Measurements from ENCODE around the gene PLCL1.

DNA sequence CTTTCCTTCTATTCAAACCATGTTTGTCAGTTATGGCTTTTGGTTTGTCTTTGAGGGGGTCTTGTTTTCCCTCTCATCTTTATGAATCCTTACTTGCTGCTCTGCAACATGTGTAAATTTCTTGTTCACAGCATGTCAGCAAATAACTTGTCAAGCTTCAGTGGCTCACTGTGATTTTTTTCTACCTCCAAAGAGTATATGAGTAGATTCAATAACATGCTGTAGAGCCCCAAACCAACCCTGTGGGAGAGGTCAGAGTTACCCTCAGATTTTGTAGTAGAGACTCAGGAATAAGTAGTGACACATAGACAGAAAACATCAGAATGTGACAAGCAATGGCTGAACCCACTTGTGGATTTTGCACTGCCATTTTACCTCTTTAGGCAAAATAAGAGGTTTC, 121.6 kb downstream of the PLCL1 start:
- no peak for TF ChIP-seq EZH2 (IDR thresholded peaks at IDR 0.05)
- TF ChIP-seq POLR2AphosphoS5 (IDR thresholded peaks at IDR 0.05; ENCODE audit: borderline replicate concordance, low read depth, low read length) = no peak
- no peak for TF ChIP-seq FOXP2 (optimal IDR thresholded peaks at IDR 0.05; ENCODE audit: control extremely low read depth, extremely low read length, insufficient read depth)

Measured in SK-N-MC (cell line).